Bronchial epithelial cell (primary cell): Measurements from ENCODE around the gene MXRA8. TPM values are rescaled to one million over a fixed set of nuclear protein-coding genes. Genes with fewer than 3 reads are reported as not detected.

Source experiments
- DNase-seq: peaks from one replicate; pipeline ENCODE4 v3.0.0-alpha.2; 2010; ENCODE audit warnings: low read depth
- FAIRE-seq: peaks from 2 replicates; lab custom pipeline; 2011; peaks lifted over from hg19 to GRCh38; lab: Jason Lieb, UNC
- H3K27me3 ChIP-seq: 2 replicates; pipeline ENCODE4 v1.5.1; 2011; ENCODE audit warnings: low read length; ENCODE audit not compliant: control insufficient read depth, insufficient read depth
- H3K36me3 ChIP-seq: 2 replicates; pipeline ENCODE4 v1.5.1; 2011; ENCODE audit warnings: low read length; ENCODE audit not compliant: control insufficient read depth, insufficient read depth
- H3K4me3 ChIP-seq: 2 replicates; pipeline ENCODE4 v1.5.1; 2011; ENCODE audit warnings: mild to moderate bottlenecking, low read depth, low read length, control low read depth
- CTCF ChIP-seq: IDR thresholded peaks from 2 replicates; pipeline ENCODE4 v1.5.1; 2011; ENCODE audit warnings: mild to moderate bottlenecking, moderate library complexity, low read length, control low read depth, inconsistent platforms; ENCODE audit not compliant: insufficient read depth, severe bottlenecking
- total RNA-seq: library from RNA; depleted of rRNA; stranded (reverse); fragments of >200 nt; gene quantifications from 2 replicates; pipeline ENCODE4 v1.2.1, GENCODE V29; 2014

The MXRA8 gene
- total RNA-seq, 1 donor from 2014 or later = 5.0 TPM

- DNase-seq = no peak
- no peak for FAIRE-seq
- no peak for TF ChIP-seq CTCF
- H3K4me3 ChIP-seq = peak overlapping the region; percentile 19
- H3K27me3 ChIP-seq = no peaks in the 10 kb centered on the region
- peaks cover 18% of the 10 kb centered on the region for H3K36me3 ChIP-seq
Measured at GRCh38 chr1:1343811-1344421, 14.4 kb downstream of the MXRA8 start.

GRCh38 chr1:1342584-1343115 is 15.7 kb downstream of the MXRA8 start:
- FAIRE-seq = no peak
- Histone ChIP-seq H3K27me3 (no peaks in the 10 kb centered on the region), H3K36me3 (peaks cover 25% of the 10 kb centered on the region), H3K4me3 (no peak overlapping the region)
- no peak for TF ChIP-seq CTCF
- DNase-seq = no peak

GRCh38 chr1:1342061-1342562 is 16.2 kb downstream of the MXRA8 start:
- no peak for FAIRE-seq
- no peak overlapping the region for H3K4me3 ChIP-seq
- H3K36me3 ChIP-seq = peaks cover 29% of the 10 kb centered on the region
- H3K27me3 ChIP-seq = no peaks in the 10 kb centered on the region
- DNase-seq = no peak
- TF ChIP-seq CTCF = no peak

GRCh38 chr1:1341549-1342021 is 16.8 kb downstream of the MXRA8 start:
- DNase-seq (no peak), FAIRE-seq (no peak)
- no peak for TF ChIP-seq CTCF
- Histone ChIP-seq H3K4me3 (no peak overlapping the region), H3K27me3 (no peaks in the 10 kb centered on the region), H3K36me3 (peaks cover 31% of the 10 kb centered on the region)

- FAIRE-seq = peak; percentile 88
Measured at GRCh38 chr1:1340791-1341548, 17.4 kb downstream of the MXRA8 start.

More at GRCh38 chr1:1340791-1341548, 17.4 kb downstream of the MXRA8 start:
- Histone ChIP-seq H3K27me3 (no peaks in the 10 kb centered on the region), H3K36me3 (peaks cover 31% of the 10 kb centered on the region), H3K4me3 (no peak overlapping the region)
- no peak for DNase-seq
- no peak for TF ChIP-seq CTCF
